Jurkat, Clone E6-1 (cell line): Measurements from ENCODE around the gene AVL9.
"Not testable (repeated sequence)": the region's sequence is repeated elsewhere in the genome, so short reads cannot be mapped to it uniquely, and the experiment has no call there.

ENCODE experiments used
- DNase-seq: peaks from one replicate; pipeline ENCODE4 v3.0.0-alpha.2; 2011; ENCODE audit warnings: low read depth, low spot score
- H3K4me3 ChIP-seq: 2 replicates; pipeline ENCODE4 v1.5.1; 2011; ENCODE audit warnings: mild to moderate bottlenecking, low read length, control low read depth, moderate library complexity

Gene AVL9

DNA sequence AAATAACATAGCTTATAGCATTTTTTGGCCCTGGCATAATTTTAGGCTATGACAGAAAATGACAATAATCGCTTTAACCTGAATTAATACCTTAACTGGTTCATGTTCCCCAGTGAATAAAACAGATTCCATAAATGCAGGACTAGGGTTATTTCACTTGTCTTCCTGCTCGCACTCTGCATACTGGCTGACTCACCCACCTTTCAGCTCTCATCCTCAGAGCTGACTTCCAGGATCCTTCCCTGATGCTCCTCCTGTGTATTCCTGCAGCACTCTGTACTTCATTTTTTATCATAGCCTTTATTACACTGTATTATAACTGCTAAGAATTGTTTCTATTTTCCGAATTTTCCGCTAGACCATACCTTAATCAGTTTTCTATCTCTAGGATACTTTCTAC lies 123.7 kb downstream of the AVL9 start:
- DNase-seq, result no peak
- no peak overlapping the region for H3K4me3 ChIP-seq

DNA sequence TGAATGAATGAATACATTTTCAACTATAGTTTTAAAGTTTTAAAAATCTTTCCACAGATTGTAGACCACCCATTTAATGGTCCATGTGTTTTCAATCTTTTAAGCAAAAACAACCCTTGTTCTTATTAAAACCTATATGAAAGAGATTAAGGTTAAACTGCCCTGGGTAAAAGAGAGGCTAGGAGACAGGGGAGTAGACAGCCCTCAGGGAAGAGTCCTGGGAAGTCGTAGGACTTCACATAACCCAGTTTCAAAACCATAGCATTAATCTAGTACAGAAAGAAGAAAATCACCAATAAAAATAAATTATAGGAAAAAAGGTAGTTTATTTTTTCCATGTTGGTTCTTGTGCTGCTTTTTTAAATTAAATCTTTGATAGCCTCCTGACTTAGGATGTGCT lies 124.1 kb downstream of the AVL9 start:
- not testable (repeated sequence) for DNase-seq, H3K4me3 ChIP-seq

DNA sequence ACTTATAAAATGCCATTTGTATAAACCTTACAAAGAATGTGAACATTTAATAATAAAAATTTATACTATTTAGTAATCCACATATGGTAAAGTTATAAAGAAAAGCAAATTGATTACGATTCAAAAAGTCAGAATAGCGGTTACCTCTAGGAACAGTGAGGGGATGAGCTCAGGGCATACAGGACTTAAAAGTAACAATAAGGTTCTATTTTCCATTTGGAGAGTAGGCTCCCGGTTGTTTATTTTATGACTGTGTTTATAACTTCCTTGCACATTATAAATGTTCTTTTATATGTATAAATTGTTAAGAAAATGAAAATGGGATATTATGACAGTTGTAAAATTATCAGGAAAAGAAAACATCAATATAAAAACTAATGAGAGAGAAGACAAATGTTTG lies 135.7 kb downstream of the AVL9 start:
- DNase-seq, result no peak
- H3K4me3 ChIP-seq, result no peak overlapping the region

DNA sequence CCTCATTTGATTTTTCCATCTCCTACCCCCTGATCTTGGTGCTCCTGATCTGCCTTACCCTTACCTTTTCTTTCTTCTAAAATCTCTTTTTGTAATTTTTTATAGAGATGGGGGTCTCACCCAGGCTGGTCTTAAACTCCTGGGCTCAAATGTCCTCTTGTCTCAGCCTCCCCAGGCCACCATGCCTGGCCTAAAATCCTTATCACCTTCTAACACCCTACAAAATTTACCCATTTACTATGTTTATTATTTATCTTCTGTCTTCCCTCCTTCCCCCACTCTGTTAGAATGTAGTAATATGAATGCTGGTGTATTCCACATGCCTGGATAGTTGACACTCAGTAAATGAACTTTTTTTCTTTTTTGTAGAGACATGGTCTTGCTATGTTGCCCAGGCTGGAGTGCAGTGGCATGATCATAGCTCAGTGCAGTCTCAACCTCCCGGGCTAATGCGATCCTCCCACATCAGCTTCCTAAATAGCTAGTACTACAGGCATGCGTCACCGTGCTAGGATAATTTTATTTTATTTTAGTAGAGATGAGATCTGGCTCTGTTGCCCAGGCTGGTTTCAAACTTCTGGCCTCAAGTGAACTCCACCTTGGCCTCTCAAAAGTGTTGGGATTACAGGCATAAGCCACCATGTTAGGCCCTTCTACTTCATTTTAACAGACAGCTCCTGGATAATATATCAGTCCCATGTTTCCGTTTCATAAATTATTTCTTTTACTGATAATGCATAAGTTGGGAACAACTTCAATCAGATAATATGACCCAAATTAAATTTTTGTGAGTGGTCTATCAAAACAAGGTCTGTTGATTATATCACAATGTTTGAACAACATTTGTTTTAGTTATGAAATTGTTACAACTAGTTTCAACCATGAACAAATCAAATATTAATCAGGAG lies 136.6 kb downstream of the AVL9 start:
- not testable (repeated sequence) for H3K4me3 ChIP-seq, DNase-seq

DNA sequence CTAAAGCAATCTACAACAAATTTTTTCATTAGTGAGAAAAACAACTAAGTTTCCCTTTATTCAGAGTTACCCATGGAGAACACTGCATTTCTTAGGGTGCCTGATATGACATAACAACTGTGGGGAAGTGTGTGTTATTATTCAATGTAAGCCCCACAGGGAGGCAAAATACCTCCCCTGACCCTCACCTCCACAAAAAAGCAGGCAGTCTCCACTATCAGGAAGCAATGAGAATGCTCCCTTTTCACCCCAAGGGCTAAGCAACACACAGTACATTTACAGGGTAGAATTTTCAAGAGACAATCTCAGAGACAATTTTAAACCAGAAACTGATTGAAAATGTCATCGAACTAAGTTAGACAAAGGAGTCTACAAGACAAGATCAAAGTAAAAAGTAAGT lies 138.2 kb downstream of the AVL9 start:
- not testable (repeated sequence) for H3K4me3 ChIP-seq

DNA sequence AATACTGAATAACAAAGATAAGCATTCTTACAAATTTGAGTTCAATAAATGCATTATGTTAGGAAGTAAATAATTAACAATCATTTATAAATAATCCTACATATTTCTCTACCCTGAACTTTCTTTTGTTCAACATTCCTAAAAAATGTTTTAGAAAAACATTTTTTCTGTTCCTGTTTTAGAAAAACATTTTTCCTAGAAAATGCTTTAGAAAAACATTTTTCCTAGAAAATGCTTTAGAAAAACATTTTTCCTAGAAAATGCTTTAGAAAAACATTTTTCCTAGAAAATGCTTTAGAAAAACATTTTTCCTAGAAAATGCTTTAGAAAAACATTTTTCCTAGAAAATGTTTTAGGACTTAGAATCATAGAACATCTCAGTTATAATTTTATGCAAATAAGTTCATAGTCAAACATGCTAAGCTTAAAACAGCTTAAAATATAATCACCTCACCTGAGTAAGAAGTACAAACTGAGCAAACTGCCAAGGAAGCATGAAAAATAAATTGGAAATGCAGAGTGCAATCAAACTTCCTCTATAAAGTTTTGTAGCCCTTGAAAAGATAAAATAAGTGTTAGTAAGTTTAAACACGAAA lies 139.6 kb downstream of the AVL9 start:
- not testable (repeated sequence) for H3K4me3 ChIP-seq, DNase-seq

More for the DNA sequence above, 138.2 kb downstream of the AVL9 start:
- DNase-seq, result not testable (repeated sequence)

DNA sequence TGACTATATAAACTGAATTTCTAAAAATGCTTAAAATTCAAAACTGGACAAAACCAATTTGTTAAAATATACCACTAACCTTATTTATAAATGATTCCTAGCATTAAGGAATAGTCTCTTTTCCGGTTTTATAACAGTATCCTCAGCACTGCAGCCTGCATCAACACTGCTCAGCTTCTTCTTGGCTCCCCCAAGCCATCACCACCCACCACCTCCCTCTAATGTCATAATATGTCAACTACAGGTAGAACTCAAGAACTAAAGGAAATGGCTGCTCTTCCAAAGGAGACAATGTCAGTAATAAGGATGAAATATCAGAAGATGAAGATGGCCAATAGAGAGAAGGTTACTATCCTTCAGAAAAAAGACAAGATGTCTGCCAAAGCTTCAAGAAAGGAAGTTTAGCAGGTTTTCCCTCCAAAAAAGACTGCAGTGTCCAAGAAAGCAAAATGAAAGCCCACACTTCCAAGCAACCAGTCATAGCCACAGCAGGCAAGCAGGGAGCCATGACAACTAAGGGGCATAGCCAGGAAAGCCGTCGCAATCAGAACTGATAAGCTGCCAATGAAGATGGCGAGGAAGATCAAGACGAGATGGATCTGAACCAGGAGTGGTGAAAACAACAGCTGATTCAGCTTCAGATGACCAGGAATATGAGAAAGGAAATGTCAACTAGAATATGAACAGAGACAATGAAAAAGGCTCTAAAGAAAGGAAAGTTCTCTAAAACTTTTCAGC lies 141.6 kb downstream of the AVL9 start:
- not testable (repeated sequence) for DNase-seq, H3K4me3 ChIP-seq

DNA sequence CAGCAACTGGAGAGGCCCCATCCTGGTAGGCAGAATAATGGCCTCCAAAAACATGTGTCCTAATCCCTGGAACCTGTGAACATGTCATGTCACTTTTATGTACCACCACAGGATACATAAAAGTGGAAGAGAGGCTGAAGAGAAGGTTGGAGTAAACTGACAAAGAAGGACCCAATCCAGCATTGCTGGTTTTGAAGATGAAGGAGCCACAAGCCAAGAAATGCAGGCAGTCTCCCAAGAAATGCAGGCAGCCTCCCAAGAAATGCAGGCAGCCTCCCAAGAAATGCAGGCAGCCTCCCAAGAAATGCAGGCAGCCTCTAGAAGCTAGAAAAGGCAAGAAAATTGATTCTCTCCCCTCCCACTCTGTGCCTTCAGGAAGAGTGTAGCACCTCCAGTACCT lies 142.3 kb downstream of the AVL9 start:
- not testable (repeated sequence) for DNase-seq, H3K4me3 ChIP-seq
